Gastroesophageal sphincter (tissue), 4 donors: Measurements from ENCODE around the gene PIAS1. TPM values are rescaled to one million over a fixed set of nuclear protein-coding genes. Genes with fewer than 3 reads are reported as not detected.

Experiments used
- ATAC-seq: fragments of 150-250 bp; one replicate; pipeline ENCODE4 v1.9.1; 2016; ENCODE audit warnings: mild to moderate bottlenecking, moderate library complexity
- H3K27ac ChIP-seq, 4 donors: fragments of 200-600 bp; sonication (generic) in 3 of 4; 1 replicate in 3 of 4; 2 replicates in 1 of 4; pipeline ENCODE4 v1.5.1; 2016 to 2019
- H3K27me3 ChIP-seq: fragments of 200-600 bp; sonication (generic); one replicate; pipeline ENCODE4 v1.5.1; 2019
- H3K36me3 ChIP-seq, 2 donors: fragments of 200-600 bp; sonication (generic); one replicate each; pipeline ENCODE4 v1.5.1; 2019; ENCODE audit warnings: control low read depth in 1 of 2
- H3K4me1 ChIP-seq, 3 donors: fragments of 200-600 bp; sonication (generic); 1 replicate in 2 of 3; 2 replicates in 1 of 3; pipeline ENCODE4 v1.5.1; 2016 to 2019; ENCODE audit warnings: control low read depth in 2 of 3
- H3K4me3 ChIP-seq, 2 donors: fragments of 200-600 bp; sonication (generic); one replicate each; pipeline ENCODE4 v1.5.1; 2019; ENCODE audit warnings: mild to moderate bottlenecking in 1 of 2, moderate library complexity in 1 of 2
- H3K9me3 ChIP-seq, 3 donors: fragments of 200-600 bp; sonication (generic); one replicate each; pipeline ENCODE4 v1.5.1; 2017 to 2019; ENCODE audit warnings: control low read depth in 2 of 3
- CTCF ChIP-seq, 4 experiments: fragments of 200-600 bp in 2 of 4; fragments of 450-650 bp in 2 of 4; sonication (generic) in 1 of 4; IDR thresholded peaks; one replicate each; pipeline ENCODE4 v1.5.1; 2017 to 2019; ENCODE audit warnings: antibody characterized with exemption in 4 of 4, mild to moderate bottlenecking in 2 of 4, moderate library complexity in 2 of 4
- EP300 ChIP-seq: sonication (generic); formaldehyde crosslinking; IDR thresholded peaks from one replicate; pipeline ENCODE4 v1.6.1; 2017; ENCODE audit warnings: antibody characterized with exemption, mild to moderate bottlenecking
- POLR2A ChIP-seq, 2 donors: fragments of 450-650 bp; IDR thresholded peaks; one replicate each; pipeline ENCODE4 v1.6.1; 2017; ENCODE audit warnings: antibody characterized with exemption in 2 of 2, mild to moderate bottlenecking in 2 of 2, moderate library complexity in 1 of 2
- POLR2AphosphoS5 ChIP-seq: sonication (generic); formaldehyde crosslinking; IDR thresholded peaks from one replicate; pipeline ENCODE4 v1.6.1; 2017; ENCODE audit warnings: antibody characterized with exemption
- WGBS, 2 donors: methylation state at CpG; one replicate each; pipeline ENCODE4 v1.1.5; 2018; ENCODE audit warnings: low coverage in 1 of 2; 5-methylcytosine and 5-hydroxymethylcytosine counted together
- total RNA-seq, 4 donors: library from RNA; depleted of rRNA; stranded (reverse); fragments of >200 nt; gene quantifications; one replicate each; pipeline ENCODE4 v1.1.0, GENCODE V29; 2016

The PIAS1 gene
- total RNA-seq, 4 donors from 2014 or later: 26.6 to 101 (median 48.9) TPM

GRCh38 chr15:68206711-68207151 lies 152.6 kb downstream of the PIAS1 start:
- H3K36me3 ChIP-seq: peaks cover 0 to 6% of the 10 kb centered on the region in 2 donors
- no peaks in the 10 kb centered on the region for H3K27me3 ChIP-seq
- H3K4me3 ChIP-seq: no peak overlapping the region
- no peaks in the 10 kb centered on the region for H3K9me3 ChIP-seq
- H3K4me1 ChIP-seq: peaks cover 0 to 53% (median 27%) of the 10 kb centered on the region in 3 donors
- H3K27ac ChIP-seq: peak overlapping the region in 1 of 4 donors; percentile 72
- TF ChIP-seq POLR2AphosphoS5 (no peak), EP300 (no peak), POLR2A (IDR thresholded peaks at IDR 0.05) (no peak), CTCF (IDR thresholded peaks at IDR 0.05) (no peak)
- 84 to 96% methylated on average over 5 of the region's 12 CpGs for WGBS, 2 donors
- no peak for ATAC-seq

- ATAC-seq: no peak
- 92 to 95% methylated on average over 3 to 4 of the region's 12 CpGs for WGBS, 2 donors
- H3K4me1 ChIP-seq: peaks cover 0 to 50% (median 27%) of the 10 kb centered on the region in 3 donors
These were observed 153.2 kb downstream of the PIAS1 start for GRCh38 chr15:68207176-68207935.

GRCh38 chr15:68208136-68208535 lies 154.0 kb downstream of the PIAS1 start:
- peak overlapping the region in 1 of 4 donors; percentile 13 for H3K27ac ChIP-seq
- ATAC-seq: no peak
- H3K4me3 ChIP-seq: no peak overlapping the region
- TF ChIP-seq EP300 (no peak), CTCF (IDR thresholded peaks at IDR 0.05) (no peak), POLR2A (IDR thresholded peaks at IDR 0.05) (no peak), POLR2AphosphoS5 (no peak)
- no peaks in the 10 kb centered on the region for H3K27me3 ChIP-seq
- peaks cover 0 to 6% of the 10 kb centered on the region in 2 donors for H3K36me3 ChIP-seq
- 86 to 94% methylated on average over 10 to 13 of the region's 16 CpGs for WGBS, 2 donors
- H3K9me3 ChIP-seq: no peaks in the 10 kb centered on the region
- peaks cover 0 to 50% (median 27%) of the 10 kb centered on the region in 3 donors for H3K4me1 ChIP-seq

More at GRCh38 chr15:68207176-68207935, 153.2 kb downstream of the PIAS1 start:
- no peak overlapping the region for H3K4me3 ChIP-seq
- no peaks in the 10 kb centered on the region for H3K9me3 ChIP-seq
- peaks cover 0 to 6% of the 10 kb centered on the region in 2 donors for H3K36me3 ChIP-seq
- no peak for TF ChIP-seq POLR2AphosphoS5
- TF ChIP-seq POLR2A (IDR thresholded peaks at IDR 0.05): no peak
- TF ChIP-seq EP300: no peak
- TF ChIP-seq CTCF (IDR thresholded peaks at IDR 0.05): no peak
- no peaks in the 10 kb centered on the region for H3K27me3 ChIP-seq
- H3K27ac ChIP-seq: no peak overlapping the region

- ATAC-seq: no peak
- 82 to 100% methylated on average over 1 to 6 of the region's 13 CpGs for WGBS, 2 donors
- H3K4me1 ChIP-seq: peaks cover 0 to 45% (median 24%) of the 10 kb centered on the region in 3 donors
- no peaks in the 10 kb centered on the region for H3K9me3 ChIP-seq
- peak overlapping the region in 1 of 4 donors; percentile 13 for H3K27ac ChIP-seq
- H3K4me3 ChIP-seq: no peak overlapping the region
- H3K27me3 ChIP-seq: no peaks in the 10 kb centered on the region
- peaks cover 0 to 6% of the 10 kb centered on the region in 2 donors for H3K36me3 ChIP-seq
- TF ChIP-seq POLR2A (IDR thresholded peaks at IDR 0.05) (no peak), POLR2AphosphoS5 (no peak), CTCF (IDR thresholded peaks at IDR 0.05) (no peak), EP300 (no peak)
These were observed 154.6 kb downstream of the PIAS1 start for GRCh38 chr15:68208636-68209240.
